ENCODE data around the gene PRR22. TPM values are rescaled to one million over a fixed set of nuclear protein-coding genes. Genes with fewer than 3 reads are reported as not detected.

Gene PRR22
- 1.2 to 2.7 TPM (median 2.5 TPM) in 5 replicates for total RNA-seq (2022; extraction: Qiagen RNA extraction; ENCODE audit: low read depth)

GRCh38 chr19:5784581-5785147 lies at the start of gene PRR22:
PRR22 (minus strand) TSS chr19:5784746; CDS start chr19:5784660, 86 bp downstream.

DNA sequence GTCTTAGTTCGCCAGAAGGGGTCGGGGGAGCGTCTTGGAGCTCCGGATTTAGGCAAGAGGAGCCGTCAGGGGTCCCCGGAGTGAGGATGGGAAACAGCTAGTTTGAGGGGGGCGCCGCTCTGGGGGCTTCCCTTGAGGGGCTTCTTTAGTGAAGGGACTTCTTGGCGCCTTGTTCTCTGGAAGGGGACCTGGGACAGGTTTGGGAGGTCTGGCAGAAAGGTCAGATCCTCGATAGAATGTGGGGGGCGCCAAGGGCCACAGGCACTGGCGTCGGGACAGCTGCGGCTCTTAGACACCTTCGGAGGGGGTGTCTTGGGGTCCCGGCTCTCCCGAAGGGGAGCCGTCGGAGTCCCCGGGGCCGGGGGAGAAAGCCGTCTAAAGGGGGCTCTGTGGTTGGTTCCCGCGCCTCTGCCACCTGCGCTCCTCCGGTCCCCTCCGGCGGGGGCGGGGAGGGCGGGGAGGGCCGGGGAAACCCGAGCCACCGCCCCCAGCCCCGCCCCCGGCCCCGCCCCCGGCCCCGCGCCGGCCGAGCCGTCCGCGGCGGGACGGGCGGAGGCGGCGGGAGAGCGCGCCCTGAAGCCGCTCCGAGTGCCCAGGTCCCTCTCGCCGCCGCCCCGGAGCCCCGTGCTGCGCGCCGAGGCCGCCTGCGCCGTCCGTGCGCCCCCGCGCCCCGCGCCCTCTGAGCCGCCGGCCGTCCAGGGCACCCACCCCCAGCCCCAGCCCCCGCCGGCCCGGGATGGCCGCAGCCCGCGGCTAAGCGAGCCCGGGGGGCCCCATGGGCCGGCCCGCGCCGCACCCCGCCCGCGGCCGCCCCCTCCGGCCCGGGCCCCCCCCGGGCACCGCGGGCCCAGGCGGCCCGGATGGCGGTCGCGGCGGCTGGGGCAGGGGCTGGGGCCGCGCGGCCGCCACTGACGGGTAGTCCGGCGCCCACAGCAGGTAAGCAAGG lies 20.2 kb upstream of the PRR22 start, which contains the start of gene NRTN:
NRTN (plus strand) TSS at position 552 of the 946 bp plus-strand sequence. CDS start 19,099 bp downstream, outside the sequence.

DNA sequence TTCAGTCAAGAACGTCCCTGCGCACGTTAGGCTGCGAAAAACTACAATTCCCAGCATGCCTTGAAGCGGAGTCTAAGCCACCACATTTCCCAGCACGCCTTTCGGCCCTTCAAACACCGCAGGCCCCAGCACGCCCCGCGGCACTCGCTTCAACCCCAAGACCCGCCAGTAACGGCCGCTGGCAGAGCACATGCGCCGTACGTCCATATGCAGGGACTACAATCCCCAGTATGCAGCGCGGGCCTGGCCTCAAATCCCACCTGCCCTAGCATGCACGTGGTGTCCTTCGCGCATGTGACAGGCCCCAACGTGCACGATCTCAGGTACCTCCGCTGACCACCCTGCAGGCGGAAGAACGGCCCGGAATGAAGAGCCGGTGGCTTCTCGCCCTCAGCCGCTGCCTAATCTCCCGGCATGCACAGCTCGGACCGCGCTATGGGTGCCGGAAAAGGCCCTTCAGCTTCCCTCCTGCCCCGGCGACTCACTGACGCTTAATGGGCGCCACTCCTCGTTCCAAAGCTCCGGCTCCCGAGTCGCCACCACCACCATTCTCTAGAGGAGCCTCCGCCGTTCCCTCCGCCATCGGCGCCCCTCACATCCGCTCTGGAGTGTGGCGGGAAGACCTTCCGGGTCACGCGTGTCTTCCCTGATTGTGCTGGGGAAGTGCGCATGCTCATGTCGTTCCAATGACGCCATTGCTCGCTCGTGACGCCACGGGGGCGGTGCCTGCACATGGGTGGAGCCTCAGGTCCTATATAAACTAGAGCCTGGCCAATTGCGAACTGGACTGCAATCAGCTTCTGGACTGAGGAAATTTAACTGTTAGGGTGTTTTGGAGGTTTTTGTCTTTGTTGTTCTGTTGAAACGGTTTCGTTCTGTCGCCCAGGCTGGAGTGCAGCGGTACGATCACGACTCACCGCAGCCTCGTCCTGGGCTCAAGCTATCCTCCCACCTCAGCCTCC lies 6.3 kb upstream of the PRR22 start, which contains the start of gene DUS3L:
DUS3L (minus strand) TSS at position 605 of the 962 bp plus-strand sequence; CDS start at position 583, 22 bp downstream.

Other genes with a start within 250 kb of the PRR22 start
- 1.4 to 2.9 TPM (median 2.5 TPM) in 5 replicates for gene TINCR, start 216.8 kb downstream of the PRR22 start, total RNA-seq (2022; extraction: Qiagen RNA extraction; ENCODE audit: low read depth)
- gene SAFB2, start 162.0 kb downstream of the PRR22 start, total RNA-seq (2022; extraction: Qiagen RNA extraction; ENCODE audit: low read depth), result 26.4 to 42.2 TPM (median 40.8 TPM) in 5 replicates
- gene SAFB, start 161.7 kb downstream of the PRR22 start, total RNA-seq (2022; extraction: Qiagen RNA extraction; ENCODE audit: low read depth), result 49.2 to 62.7 TPM (median 58.9 TPM) in 5 replicates
- 40.6 to 69.2 TPM (median 63.8 TPM) in 5 replicates for gene MICOS13, start 104.2 kb downstream of the PRR22 start, total RNA-seq (2022; extraction: Qiagen RNA extraction; ENCODE audit: low read depth)
- gene HSD11B1L, start 103.7 kb downstream of the PRR22 start, total RNA-seq (2022; extraction: Qiagen RNA extraction; ENCODE audit: low read depth), result 4.3 to 5.0 TPM (median 4.6 TPM) in 5 replicates
- gene RPL36, start 94.5 kb downstream of the PRR22 start, total RNA-seq (2022; extraction: Qiagen RNA extraction; ENCODE audit: low read depth), result 676 to 817 TPM (median 781 TPM) in 5 replicates
- 40.9 to 63.7 TPM (median 63.2 TPM) in 5 replicates for gene LONP1, start 64.6 kb downstream of the PRR22 start, total RNA-seq (2022; extraction: Qiagen RNA extraction; ENCODE audit: low read depth)
- gene CATSPERD, start 64.1 kb downstream of the PRR22 start, total RNA-seq (2022; extraction: Qiagen RNA extraction; ENCODE audit: low read depth), result not detected in 5 replicates
- gene DUS3L, start 6.4 kb upstream of the PRR22 start, total RNA-seq (2022; extraction: Qiagen RNA extraction; ENCODE audit: low read depth), result 29.2 to 35.5 TPM (median 32.6 TPM) in 5 replicates
- 0.78 to 1.6 TPM (median 0.81 TPM) in 4 of 5 replicates, not detected in the other for gene NRTN, start 20.3 kb upstream of the PRR22 start, total RNA-seq (2022; extraction: Qiagen RNA extraction; ENCODE audit: low read depth)
- gene FUT6, start 55.0 kb upstream of the PRR22 start, total RNA-seq (2022; extraction: Qiagen RNA extraction; ENCODE audit: low read depth), result not detected in 5 replicates
- 0.12 TPM in 1 of 5 replicates, not detected in the others for gene FUT3, start 66.7 kb upstream of the PRR22 start, total RNA-seq (2022; extraction: Qiagen RNA extraction; ENCODE audit: low read depth)
- not detected in 5 replicates for gene FUT5, start 85.8 kb upstream of the PRR22 start, total RNA-seq (2022; extraction: Qiagen RNA extraction; ENCODE audit: low read depth)
- gene NDUFA11, start 119.0 kb upstream of the PRR22 start, total RNA-seq (2022; extraction: Qiagen RNA extraction; ENCODE audit: low read depth), result 164 to 293 TPM (median 272 TPM) in 5 replicates
- gene VMAC, start 120.1 kb upstream of the PRR22 start, total RNA-seq (2022; extraction: Qiagen RNA extraction; ENCODE audit: low read depth), result 0.34 to 0.65 TPM (median 0.52 TPM) in 5 replicates
- gene CAPS, start 129.5 kb upstream of the PRR22 start, total RNA-seq (2022; extraction: Qiagen RNA extraction; ENCODE audit: low read depth), result 0.27 to 2.1 TPM (median 1.2 TPM) in 5 replicates
- gene RANBP3, start 193.4 kb upstream of the PRR22 start, total RNA-seq (2022; extraction: Qiagen RNA extraction; ENCODE audit: low read depth), result 37.1 to 44.6 TPM (median 42.7 TPM) in 5 replicates